C4-2B (cell line): ENCODE results near the gene PRKCZ.

Source experiments
- H3K27ac ChIP-seq: fragments of 450-650 bp; 2 replicates; pipeline ENCODE4 v1.5.1; 2017
- ZFX ChIP-seq: fragments of 450-650 bp; IDR thresholded peaks from 2 replicates; pipeline ENCODE4 v1.6.1; 2017
- TF ChIP-seq, protein P1 (sequence below): fragments of 450-650 bp; conservative IDR thresholded peaks from 2 replicates; pipeline ENCODE4 v1.5.1; 2017; ENCODE audit warnings: mild to moderate bottlenecking

The PRKCZ gene

DNA sequence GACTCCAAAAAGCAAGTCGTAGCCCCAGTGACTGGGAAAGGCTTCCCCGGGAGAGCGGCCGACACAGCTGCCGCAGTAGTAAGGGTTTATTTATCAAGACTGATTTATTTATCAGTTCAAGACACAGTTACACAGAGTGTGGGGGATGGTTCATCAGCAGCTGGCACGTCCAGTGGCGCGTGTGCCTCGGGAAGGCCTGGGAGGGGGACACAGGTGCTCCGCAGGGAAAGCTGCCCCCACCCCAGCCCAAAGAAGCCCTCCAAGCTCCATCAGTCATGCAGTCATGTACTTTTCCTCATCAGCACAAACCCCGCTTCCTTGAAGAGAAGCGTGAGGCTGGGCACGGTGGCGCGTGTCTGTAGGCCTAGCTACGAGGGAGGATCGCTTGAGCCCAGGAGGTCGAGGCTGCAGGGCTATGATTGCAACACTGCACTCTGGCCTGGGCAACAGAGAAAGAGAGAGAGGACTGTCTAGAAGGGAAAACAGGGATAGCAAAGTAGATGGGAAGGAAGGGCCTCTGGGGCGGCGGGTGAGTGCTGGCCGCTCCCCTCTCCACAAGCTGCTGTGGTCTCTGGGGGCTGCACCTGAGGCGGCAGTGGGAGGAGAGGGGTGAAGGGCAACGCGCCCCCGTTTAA lies 53.2 kb downstream of the PRKCZ start:
- TF ChIP-seq, protein P1, sequence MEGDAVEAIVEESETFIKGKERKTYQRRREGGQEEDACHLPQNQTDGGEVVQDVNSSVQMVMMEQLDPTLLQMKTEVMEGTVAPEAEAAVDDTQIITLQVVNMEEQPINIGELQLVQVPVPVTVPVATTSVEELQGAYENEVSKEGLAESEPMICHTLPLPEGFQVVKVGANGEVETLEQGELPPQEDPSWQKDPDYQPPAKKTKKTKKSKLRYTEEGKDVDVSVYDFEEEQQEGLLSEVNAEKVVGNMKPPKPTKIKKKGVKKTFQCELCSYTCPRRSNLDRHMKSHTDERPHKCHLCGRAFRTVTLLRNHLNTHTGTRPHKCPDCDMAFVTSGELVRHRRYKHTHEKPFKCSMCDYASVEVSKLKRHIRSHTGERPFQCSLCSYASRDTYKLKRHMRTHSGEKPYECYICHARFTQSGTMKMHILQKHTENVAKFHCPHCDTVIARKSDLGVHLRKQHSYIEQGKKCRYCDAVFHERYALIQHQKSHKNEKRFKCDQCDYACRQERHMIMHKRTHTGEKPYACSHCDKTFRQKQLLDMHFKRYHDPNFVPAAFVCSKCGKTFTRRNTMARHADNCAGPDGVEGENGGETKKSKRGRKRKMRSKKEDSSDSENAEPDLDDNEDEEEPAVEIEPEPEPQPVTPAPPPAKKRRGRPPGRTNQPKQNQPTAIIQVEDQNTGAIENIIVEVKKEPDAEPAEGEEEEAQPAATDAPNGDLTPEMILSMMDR: no peak
- TF ChIP-seq ZFX: no peak
- no peak overlapping the region for H3K27ac ChIP-seq

DNA sequence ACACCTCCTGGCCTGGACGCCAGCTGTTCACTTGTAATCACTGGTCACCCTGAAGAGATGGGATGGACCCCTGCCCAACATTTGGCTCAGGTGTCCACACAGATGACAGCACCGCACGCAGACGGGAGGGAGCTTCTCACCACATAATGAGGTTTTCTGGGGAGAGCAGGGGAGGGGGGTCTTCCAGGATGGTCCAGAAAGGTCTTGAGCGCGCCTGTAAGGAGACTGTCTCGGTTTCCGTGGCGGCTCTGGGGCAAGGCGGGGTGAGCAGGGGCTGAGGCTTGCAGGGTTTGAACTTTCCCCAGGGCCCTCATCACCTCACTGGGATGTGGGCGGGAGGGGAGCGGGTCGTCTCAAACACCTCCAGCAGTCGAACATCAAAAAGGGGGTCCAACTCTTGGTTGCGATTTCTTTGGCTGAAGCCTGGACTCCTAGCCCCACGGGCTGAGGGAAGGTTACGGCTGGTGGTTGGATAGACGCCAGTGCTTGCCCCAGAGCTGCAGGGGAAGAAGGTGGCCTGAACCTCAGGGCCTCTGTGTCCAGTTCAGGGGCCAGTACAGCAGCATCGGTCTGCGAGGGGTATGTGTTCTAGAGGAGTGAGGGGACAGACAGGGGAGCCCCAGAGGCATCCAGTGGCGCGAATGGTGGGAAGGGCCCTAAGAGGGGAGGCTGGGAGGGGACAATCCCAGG lies 53.8 kb downstream of the PRKCZ start:
- TF ChIP-seq ZFX: no peak
- TF ChIP-seq, protein P1: no peak
- H3K27ac ChIP-seq: no peak overlapping the region

DNA sequence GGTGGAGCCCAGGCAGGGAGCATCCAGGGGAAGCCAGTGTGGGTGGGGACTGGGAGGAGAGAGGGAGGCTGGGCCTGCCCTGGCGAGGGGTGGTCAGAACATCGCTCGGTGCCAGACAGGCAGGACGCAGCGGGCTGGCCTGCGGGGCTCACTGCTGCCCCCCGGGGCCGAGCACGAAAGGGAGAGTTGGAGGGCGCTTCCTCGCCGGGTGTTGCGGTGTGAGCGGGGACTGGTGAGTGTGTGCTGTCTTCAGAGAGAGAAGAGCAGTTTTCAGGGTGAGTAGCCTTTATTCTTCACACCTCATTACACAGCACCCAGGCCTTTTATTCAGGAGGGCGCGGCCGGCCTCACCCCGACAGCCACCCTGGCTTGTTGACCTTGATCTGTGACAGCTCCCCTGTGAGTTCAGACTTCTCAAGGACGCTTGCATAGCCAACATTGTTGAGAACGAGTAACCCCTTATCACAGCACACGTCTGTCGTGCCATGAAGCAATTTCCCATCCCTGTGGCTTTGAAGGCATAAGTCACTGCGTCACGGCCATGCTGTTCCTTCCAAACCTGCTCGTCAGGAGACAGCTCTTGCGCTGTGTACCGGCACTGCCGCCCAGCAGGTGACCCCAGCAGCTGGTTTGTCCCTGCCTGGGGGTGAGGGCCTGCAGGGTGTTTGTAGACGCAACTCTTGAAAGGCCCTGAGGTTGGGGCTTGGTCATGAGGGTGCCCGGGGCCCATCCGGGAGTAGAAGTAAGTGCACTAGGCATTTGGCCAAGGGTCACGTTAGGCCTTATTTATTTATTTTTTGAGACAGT lies 54.6 kb downstream of the PRKCZ start:
- no peak overlapping the region for H3K27ac ChIP-seq
- TF ChIP-seq, protein P1: no peak
- no peak for TF ChIP-seq ZFX

DNA sequence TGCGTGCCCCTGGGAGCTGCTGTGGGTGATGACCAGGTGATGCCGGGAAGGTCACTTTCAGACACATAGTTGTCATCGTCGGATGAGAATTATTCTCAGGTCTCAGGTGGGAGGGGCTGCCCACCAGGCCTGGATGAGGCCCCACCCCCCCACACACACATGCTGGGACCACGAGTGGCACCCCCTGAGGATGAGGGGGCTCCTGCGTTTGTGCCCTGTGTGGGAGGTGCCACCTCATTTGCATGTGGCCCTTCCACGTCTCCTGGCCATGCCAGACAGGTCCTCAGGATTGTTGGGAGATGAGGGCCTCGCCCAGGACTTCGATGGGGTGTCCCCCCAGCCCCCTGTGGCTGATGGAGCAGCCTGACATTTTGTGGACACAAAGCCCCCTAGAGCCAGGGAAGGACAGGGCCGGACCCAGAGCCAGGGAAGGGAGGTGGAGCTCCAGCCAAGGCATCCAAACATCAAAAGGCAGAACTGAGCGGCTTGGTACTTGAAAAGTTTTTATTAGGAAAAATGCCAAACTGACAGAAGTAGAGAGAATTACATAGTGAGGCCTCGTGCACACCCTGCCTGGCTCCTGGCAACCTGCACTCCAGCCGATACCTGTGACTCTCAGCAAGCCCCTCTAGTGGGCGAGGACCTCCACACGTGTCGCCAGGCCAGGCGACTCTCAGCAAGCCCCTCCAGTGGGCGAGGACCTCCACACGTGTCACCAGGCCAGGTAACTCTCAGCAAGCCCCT lies 55.7 kb downstream of the PRKCZ start:
- no peak for TF ChIP-seq ZFX
- TF ChIP-seq, protein P1: no peak
- no peak overlapping the region for H3K27ac ChIP-seq

DNA sequence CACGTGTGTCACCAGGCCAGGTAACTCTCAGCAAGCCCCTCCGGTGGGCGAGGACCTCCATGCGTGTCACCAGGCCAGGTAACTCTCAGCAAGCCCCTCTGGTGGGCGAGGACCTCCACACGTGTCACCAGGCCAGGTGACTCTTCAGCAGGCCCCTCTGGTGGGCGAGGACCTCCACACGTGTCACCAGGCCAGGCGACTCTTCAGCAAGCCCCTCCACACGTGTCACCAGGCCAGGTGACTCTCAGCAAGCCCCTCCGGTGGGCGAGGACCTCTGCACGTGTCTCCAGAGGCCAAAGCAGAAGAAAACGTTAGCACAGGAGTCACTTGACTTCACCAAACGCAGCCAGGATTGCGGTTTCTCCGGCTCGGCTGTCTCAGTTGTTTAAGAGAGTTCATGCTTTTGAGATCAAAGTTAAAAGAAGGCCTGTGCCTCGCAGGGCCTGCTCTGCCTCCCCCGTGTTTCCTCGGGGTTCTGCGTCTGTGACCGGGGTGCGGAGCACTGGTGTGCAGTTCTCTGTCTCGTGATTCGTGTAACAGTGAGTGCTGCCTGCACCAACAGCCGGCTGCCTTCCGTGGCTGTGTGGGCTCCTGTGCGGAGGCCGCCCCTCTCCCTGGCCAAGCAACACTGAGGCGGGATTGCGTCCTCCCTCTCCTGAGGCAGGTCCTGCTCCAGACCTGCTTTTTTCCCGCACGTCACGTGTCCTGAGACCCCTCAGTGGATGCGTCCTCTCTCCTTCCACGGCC lies 56.6 kb downstream of the PRKCZ start:
- no peak overlapping the region for H3K27ac ChIP-seq
- TF ChIP-seq, protein P1: no peak
- TF ChIP-seq ZFX: no peak

DNA sequence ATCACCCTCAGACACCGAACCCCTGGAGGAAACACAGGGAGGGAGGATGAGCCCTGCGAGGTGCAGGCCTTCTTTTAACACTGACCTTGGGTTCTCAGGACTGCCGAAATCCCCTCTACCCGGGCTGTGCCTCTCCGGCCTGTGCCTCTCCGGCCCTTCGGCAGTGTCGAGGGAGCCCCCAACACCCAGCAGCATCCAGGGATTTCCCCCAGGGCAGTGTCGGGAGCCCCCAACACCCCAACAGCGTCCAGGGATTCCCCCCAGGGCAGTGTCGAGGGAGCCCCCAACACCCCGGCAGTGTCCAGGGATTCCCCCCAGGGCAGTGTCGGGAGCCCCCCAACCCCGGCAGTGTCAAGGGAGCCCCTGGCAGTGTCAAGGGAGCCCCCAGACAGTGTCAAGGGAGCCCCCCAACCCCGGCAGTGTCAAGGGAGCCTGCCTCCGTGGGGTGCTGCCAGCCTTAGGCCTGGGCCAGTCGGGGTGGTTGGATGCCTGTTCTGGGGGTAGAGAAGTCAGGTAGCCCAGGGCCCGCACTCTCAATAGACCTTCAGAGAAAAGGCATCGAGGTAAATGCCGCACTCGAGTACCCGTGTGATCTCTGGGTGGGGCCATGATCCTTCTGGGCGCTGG lies 57.5 kb downstream of the PRKCZ start:
- TF ChIP-seq, protein P1: no peak
- TF ChIP-seq ZFX: no peak
- H3K27ac ChIP-seq: no peak overlapping the region
